ENCODE measurements around the gene FAM222B.

- no peak for TF ChIP-seq YY1 (tag by site-specific recombination; IDR thresholded peaks at IDR 0.05)
- no peak for TF ChIP-seq ZNF518A (tag by site-specific recombination; conservative IDR thresholded peaks at IDR 0.05; ENCODE audit: low read depth)
- no peak for TF ChIP-seq TRIM28 (IDR thresholded peaks at IDR 0.05; ENCODE audit: borderline replicate concordance, low read length)
- no peak for TF ChIP-seq ZNF274 (IDR thresholded peaks at IDR 0.05; ENCODE audit: low read length)
- no peak for TF ChIP-seq ZNF274 (tag by site-specific recombination; IDR thresholded peaks at IDR 0.05; ENCODE audit: borderline replicate concordance)
- no peak for TF ChIP-seq SETDB1 (IDR thresholded peaks at IDR 0.05; ENCODE audit: insufficient read length, low read length)
- TF ChIP-seq ZNF510 (tag by site-specific recombination; IDR thresholded peaks at IDR 0.05; ENCODE audit: insufficient replicate concordance), result no peak
Observed at GRCh38 chr17:28744972-28745785, 97.4 kb downstream of the FAM222B start.

Measured in HEK293 (cell line).